ENCODE data around the gene TRIM28. TPM values are rescaled to one million over a fixed set of nuclear protein-coding genes. Genes with fewer than 3 reads are reported as not detected.

The TRIM28 gene
- total RNA-seq, 1 donor: 295 TPM

GRCh38 chr19:58563034-58563573 is 19.2 kb downstream of the TRIM28 start:
- no peak for DNase-seq (ENCODE audit: low read depth)
- H3K4me3 ChIP-seq (ENCODE audit: low read depth, low read length): peak overlapping the region; percentile 50
- no peak for TF ChIP-seq CTCF (IDR thresholded peaks at IDR 0.05; ENCODE audit: insufficient read depth, low read depth, low read length)

- no peak for TF ChIP-seq CTCF (IDR thresholded peaks at IDR 0.05; ENCODE audit: insufficient read depth, low read depth, low read length)
- no peak for DNase-seq (ENCODE audit: low read depth)
- no peak overlapping the region for H3K4me3 ChIP-seq (ENCODE audit: low read depth, low read length)
These were observed 20.0 kb downstream of the TRIM28 start for GRCh38 chr19:58563823-58564222.

GRCh38 chr19:58566989-58567388 is 23.1 kb downstream of the TRIM28 start:
- no peak for TF ChIP-seq CTCF (IDR thresholded peaks at IDR 0.05; ENCODE audit: insufficient read depth, low read depth, low read length)

GRCh38 chr19:58568453-58569130 is 24.7 kb downstream of the TRIM28 start:
- H3K4me3 ChIP-seq (ENCODE audit: low read depth, low read length): no peak overlapping the region
- no peak for DNase-seq (ENCODE audit: low read depth)
- TF ChIP-seq CTCF (IDR thresholded peaks at IDR 0.05; ENCODE audit: insufficient read depth, low read depth, low read length): no peak

More at GRCh38 chr19:58566989-58567388, 23.1 kb downstream of the TRIM28 start:
- no peak overlapping the region for H3K4me3 ChIP-seq (ENCODE audit: low read depth, low read length)
- DNase-seq (ENCODE audit: low read depth): no peak

GRCh38 chr19:58569191-58569942 is 25.5 kb downstream of the TRIM28 start:
- no peak for TF ChIP-seq CTCF (IDR thresholded peaks at IDR 0.05; ENCODE audit: insufficient read depth, low read depth, low read length)
- DNase-seq (ENCODE audit: low read depth): no peak

GRCh38 chr19:58569943-58570670 is 26.2 kb downstream of the TRIM28 start:
- H3K4me3 ChIP-seq (ENCODE audit: low read depth, low read length): no peak overlapping the region
- DNase-seq (ENCODE audit: low read depth): no peak
- no peak for TF ChIP-seq CTCF (IDR thresholded peaks at IDR 0.05; ENCODE audit: insufficient read depth, low read depth, low read length)

More at GRCh38 chr19:58569191-58569942, 25.5 kb downstream of the TRIM28 start:
- no peak overlapping the region for H3K4me3 ChIP-seq (ENCODE audit: low read depth, low read length)
